SIG-M5 (cell line): ENCODE data around the gene TMEM183A.

Experiments used
- DNase-seq: peaks from one replicate; lab custom pipeline; 2025; lab: John Stamatoyannopoulos, UW

Gene TMEM183A

DNA sequence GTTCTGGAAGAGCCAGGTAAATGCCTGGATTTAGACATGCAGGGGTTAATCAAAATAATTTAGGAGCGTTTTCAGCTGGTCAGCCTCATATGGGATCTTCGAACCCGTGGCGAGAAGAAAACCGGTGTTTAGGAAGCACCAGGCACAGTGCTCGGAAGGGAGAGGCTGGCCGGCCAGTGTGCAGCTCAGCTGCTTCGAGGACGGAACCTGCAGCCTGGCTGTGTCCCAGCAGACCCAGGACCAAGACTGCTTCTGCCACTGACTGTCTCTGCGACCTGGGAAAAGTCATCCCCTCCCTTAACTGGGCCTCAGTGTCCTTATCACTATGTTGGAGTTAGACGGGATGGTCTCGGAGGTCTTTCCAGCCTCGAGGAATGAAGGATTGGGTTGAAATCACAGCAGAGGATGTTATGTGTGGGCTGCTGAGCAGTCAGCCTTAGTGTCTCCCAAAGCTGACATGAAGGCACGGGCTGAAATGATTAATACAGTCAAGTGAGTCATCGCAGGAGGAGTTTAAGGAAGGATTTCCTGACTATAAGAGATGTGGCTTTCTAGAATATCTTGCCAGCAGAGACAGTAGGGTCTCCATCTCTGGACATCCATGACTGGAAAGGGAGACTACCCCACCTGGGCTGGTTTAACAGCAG is 39.9 kb downstream of the TMEM183A start:
- DNase-seq = no peak

DNA sequence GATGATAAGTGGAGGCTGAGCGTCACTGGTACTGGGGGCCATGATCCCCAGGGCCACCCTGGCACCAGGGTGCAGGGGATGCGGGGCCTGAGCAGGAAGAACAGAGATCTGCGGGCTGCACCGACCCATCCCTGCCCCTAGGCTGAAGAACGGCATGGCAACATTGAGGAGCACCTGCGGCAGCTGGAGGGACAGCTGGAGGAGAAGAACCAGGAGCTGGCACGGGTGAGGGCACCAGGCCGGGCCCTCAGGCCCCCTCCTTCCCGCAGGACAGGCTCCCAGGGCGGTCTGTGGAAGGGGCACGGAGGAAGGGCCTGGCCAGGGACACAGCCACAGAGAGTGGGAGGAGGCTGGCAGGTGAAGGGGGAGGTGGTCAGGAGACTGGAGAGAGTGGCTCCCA is 40.9 kb downstream of the TMEM183A start:
- DNase-seq = no peak

DNA sequence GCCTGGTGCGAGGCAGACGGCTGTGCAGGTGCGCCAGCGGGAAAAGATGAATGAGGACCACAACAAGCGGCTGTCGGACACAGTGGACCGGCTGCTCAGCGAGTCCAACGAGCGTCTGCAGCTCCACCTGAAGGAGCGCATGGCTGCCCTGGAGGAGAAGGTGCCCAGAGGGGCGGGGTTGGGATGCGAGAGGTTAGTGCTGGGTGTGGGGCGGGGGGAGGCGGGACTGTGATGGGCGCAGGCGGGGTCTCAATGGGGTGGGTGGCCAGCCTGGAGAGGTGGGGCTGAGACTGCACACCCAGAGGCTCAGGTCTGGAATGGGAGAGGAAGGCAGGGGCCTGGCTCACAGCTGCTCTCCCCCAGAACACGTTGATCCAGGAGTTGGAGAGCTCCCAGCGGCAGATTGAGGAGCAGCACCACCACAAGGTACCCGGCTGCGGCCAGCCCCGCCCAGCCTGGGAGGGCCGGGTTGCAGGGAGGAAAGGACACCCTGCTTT is 41.4 kb downstream of the TMEM183A start:
- no peak for DNase-seq

GRCh38 chr1:203049077-203049476 is 41.9 kb downstream of the TMEM183A start:
- DNase-seq = no peak

DNA sequence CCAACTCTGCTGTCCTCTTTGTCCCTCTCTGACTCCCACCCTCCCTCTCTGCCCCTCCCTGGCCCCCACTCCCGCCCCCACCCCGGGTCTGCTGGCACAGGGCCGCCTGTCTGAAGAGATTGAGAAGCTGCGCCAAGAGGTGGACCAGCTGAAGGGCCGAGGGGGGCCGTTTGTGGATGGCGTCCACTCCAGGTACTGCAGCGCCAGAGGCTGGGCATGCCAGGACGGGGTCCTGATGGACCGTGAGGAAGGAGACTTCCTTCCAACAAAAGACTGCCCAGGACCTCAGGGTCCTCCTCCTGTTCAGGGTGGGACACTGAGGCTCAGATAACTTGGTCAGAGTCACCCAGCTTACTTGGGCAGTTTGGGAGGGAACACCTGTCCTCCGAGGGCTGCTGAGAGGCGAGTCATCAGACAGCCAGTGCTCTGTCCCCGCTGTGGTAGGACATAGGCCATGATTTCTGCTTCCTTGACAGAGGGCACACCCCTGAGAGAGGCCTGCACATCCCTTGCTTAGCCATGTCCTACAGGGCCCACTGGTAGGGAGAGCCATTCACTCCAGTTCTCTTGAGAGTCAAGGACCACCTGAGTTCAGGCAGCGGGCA is 42.5 kb downstream of the TMEM183A start:
- DNase-seq = no peak

DNA sequence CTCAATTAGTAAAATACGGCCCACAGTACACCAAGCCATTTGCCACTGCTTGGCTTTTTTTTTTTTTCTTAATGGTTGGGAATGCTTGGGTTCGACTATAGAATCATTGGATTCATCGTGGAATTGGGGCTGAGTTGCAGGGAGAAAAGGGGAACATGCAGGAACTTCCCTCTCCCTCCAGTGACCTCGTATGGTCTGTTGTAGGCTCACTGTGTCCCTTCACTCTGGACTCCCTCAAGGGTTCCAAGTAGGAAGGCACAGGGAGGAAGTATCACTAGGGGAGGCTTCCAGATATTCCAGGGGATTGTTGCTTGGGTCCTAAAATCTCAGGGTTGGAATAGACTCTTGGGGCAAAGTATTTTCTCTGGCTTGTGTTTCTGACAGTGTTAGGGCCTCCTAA is 43.7 kb downstream of the TMEM183A start:
- DNase-seq = no peak

GRCh38 chr1:203051841-203052324 is 44.7 kb downstream of the TMEM183A start:
- DNase-seq = no peak

- no peak for DNase-seq
Measured at GRCh38 chr1:203052601-203053000, 45.4 kb downstream of the TMEM183A start.

DNA sequence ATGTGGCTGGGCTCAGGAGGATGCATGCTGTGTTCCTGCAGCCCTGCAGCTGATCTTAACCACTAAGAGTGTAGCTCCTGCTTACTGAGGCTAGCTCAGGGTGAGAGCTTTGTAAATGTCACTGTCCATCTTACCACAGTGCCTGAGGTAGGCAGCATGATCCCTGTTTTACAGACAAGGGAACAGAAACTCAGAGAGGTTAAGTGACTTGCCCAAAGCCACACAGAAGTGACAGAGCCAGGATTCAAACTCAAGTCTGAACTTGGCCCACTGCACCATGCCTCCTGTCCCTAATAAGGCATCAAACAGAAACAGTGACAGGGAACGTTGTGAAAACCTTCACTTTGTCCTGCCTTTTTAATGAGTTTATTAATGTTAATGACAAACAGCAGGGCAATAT is 47.0 kb downstream of the TMEM183A start:
- DNase-seq = no peak

DNA sequence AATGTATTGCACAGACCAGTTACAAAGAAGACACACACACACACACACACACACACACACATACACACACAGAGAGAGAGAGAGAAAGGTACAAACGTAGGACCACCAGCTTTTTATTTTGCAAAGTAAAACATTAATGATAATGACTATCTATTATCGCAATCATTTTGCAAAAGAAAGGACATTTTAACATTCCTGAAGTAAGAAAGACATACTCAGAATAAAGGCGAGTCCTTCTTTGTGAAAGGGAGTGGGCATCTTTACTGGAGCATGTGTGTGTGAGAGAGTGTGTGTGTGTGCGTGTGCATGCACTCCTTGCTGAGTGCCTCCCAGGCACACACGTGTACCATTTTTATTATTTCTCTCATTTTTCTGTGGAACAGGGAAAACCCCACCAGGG is 47.5 kb downstream of the TMEM183A start:
- DNase-seq = no peak

GRCh38 chr1:203055161-203055799 is 48.1 kb downstream of the TMEM183A start:
- no peak for DNase-seq

- DNase-seq = no peak
Measured at GRCh38 chr1:203056012-203056411, 48.8 kb downstream of the TMEM183A start.

GRCh38 chr1:203056516-203056915 is 49.3 kb downstream of the TMEM183A start:
- no peak for DNase-seq

DNA sequence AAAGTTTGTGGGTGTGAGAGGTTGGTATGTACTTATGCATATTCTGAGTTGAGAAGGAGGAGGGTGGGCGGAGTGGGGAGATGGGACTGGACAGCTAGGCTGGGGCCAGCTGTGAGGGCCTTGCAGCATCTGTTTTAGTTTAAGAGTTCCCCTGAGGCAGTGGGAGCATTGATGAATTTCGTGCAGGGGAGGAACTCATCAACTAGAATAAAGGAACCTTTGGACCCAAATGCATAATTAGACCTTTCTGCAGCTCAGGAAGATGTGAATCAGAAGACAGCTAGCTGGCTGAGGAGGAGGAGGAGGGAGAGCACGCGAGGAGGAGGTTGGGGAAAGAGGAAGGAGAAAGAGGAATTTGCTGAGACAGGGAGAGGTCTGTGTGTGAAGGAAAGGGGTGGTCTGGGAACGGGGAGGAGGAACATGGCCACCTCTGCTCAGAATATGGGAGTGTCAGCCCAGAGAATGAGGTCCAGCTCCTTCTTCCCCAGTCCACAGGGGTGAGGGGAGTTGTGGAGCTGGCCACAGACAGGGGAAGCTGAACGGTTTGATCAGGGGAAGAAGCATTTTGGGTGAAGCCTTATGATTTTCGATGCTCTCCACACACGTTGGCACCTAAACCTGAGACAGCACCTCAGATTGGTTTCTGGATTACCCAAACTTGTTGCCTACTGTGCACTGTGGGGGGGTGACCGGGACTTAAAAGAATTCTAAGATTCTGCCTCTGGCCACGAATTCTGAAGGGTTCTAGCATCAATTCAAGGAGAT is 50.9 kb downstream of the TMEM183A start:
- no peak for DNase-seq

- no peak for DNase-seq
Measured at GRCh38 chr1:203058676-203058935, 51.4 kb downstream of the TMEM183A start.

GRCh38 chr1:203059485-203059884 is 52.3 kb downstream of the TMEM183A start:
- no peak for DNase-seq

GRCh38 chr1:203060115-203060514 is 52.9 kb downstream of the TMEM183A start:
- no peak for DNase-seq

- DNase-seq = no peak
Measured at GRCh38 chr1:203063287-203063686, 56.1 kb downstream of the TMEM183A start.

GRCh38 chr1:203065191-203065590 is 58.0 kb downstream of the TMEM183A start:
- no peak for DNase-seq

DNA sequence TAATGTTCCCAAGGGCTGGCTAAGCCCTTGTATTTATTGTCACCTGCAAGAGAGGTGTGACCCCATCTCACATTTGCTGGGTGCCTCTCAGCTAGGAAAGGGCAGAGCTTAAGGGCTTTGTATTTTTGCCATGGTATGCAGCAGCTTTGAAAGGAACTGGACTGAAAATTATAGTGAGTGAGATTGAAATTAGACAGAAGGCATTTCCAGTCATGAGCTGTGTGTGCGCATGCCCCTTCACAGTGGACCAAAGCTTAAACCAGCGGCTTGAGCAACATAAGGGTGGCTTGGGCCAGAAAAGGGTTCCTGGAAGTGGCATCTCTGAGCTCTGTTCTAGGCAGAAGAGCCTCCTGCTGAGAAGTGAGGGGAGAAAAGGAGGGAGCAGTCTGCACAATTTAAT is 58.8 kb downstream of the TMEM183A start:
- DNase-seq = no peak

DNA sequence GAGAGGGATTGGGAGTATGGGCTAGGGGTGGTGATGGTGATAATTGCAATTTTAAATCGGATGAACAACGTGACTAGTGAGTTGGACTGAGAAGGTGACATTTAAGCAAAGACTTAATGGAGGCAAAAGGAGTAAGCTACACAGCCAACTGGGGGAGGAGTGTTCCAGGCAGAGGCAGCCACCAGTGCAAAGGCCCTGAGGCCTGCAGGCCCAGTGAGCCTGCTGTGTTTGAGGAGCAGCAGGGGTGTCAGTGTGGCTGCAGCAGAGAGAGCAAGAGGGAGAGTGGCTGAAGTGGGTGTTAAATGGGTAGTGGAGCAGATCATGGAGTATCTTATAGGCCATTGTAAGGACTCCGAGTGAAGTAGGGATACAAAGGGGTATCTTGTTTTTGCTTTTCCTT is 59.8 kb downstream of the TMEM183A start:
- DNase-seq = no peak

DNA sequence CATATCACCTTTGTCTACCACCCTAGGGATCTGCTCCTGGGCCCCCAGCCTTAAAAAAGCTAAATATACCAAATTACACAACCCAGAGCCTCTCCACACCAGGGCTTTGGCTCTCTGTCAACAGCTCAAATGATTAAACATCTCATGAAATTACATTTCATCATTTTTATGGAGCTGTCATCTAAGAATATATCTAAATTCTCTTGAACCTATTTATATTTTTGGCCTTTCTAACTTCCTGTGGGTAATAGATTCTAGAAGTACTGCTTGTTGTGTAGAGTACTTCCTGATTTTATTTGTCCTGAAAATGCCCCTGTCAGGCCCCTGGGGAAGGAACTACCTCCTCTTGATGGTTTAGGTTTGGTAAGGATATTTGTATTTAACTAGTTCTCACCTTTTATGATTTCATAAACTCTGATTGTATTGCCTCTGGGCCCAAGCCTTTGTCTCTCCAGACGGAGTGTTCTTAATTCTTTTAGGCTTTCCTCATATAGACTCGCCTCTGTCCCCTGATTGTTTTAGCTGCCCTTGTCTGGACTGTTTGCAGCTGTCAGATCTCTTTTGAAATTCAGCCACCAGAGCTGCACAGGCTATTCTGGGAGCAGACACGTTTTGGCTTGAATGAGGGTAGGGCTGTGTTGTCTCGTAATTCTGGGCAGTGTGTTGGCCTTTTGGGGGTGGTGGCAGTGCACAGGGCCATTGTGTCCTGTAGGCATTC is 62.0 kb downstream of the TMEM183A start:
- DNase-seq = no peak
